SHP77 treated with DMSO at 0.1 percent for 48 hours (cell line): ENCODE measurements around the gene PRIMPOL.
"Not testable (repeated sequence)": the region's sequence is repeated elsewhere in the genome, so short reads cannot be mapped to it uniquely, and the experiment has no call there.

Experiments
- DNase-seq: peaks from one replicate; lab custom pipeline; 2025; lab: John Stamatoyannopoulos, UW

Gene PRIMPOL

GRCh38 chr4:184636897-184637296 is 12.6 kb upstream of the PRIMPOL start:
- DNase-seq = no peak

- DNase-seq = no peak
These were observed 8.5 kb upstream of the PRIMPOL start for GRCh38 chr4:184641022-184641421.

- DNase-seq = no peak
These were observed 8.1 kb upstream of the PRIMPOL start for GRCh38 chr4:184641451-184641850.

GRCh38 chr4:184643731-184644130 is 5.8 kb upstream of the PRIMPOL start:
- DNase-seq = no peak

GRCh38 chr4:184644553-184645307 is 4.8 kb upstream of the PRIMPOL start:
- DNase-seq = no peak

- no peak for DNase-seq
These were observed 3.5 kb upstream of the PRIMPOL start for GRCh38 chr4:184645904-184646610.

GRCh38 chr4:184647266-184648053 is 2.1 kb upstream of the PRIMPOL start:
- DNase-seq = no peak

GRCh38 chr4:184648054-184648312 is 1.6 kb upstream of the PRIMPOL start:
- no peak for DNase-seq

GRCh38 chr4:184648313-184649025 is 1.1 kb upstream of the PRIMPOL start:
- DNase-seq = no peak

- DNase-seq = peak; percentile 0
These were observed 675 bp downstream of the PRIMPOL start for GRCh38 chr4:184649971-184650855.

GRCh38 chr4:184651899-184652298 is 2.4 kb downstream of the PRIMPOL start:
- DNase-seq = no peak

- DNase-seq = not testable (repeated sequence)
These were observed 3.1 kb downstream of the PRIMPOL start for GRCh38 chr4:184652681-184653080.

GRCh38 chr4:184653650-184654049 is 4.1 kb downstream of the PRIMPOL start:
- no peak for DNase-seq

GRCh38 chr4:184655889-184656869 is 6.6 kb downstream of the PRIMPOL start:
- DNase-seq = no peak

- no peak for DNase-seq
These were observed 7.6 kb downstream of the PRIMPOL start for GRCh38 chr4:184657144-184657543.

GRCh38 chr4:184657820-184658219 is 8.3 kb downstream of the PRIMPOL start:
- not testable (repeated sequence) for DNase-seq

GRCh38 chr4:184660978-184661377 is 11.4 kb downstream of the PRIMPOL start:
- no peak for DNase-seq

GRCh38 chr4:184662236-184662635 is 12.7 kb downstream of the PRIMPOL start:
- DNase-seq = no peak

GRCh38 chr4:184664445-184665210 is 15.1 kb downstream of the PRIMPOL start:
- DNase-seq = no peak
